GM12864 (cell line): ENCODE measurements around the gene TEX47.

Experiments used
- DNase-seq: peaks from one replicate; pipeline ENCODE4 v3.0.0-alpha.2; 2011; ENCODE audit warnings: low read depth
- H3K4me3 ChIP-seq: 2 replicates; pipeline ENCODE4 v1.5.1; 2011; ENCODE audit warnings: mild to moderate bottlenecking, low read depth, low read length, control low read depth
- TF ChIP-seq, protein P1 (sequence below): IDR thresholded peaks from 2 replicates; pipeline ENCODE4 v1.5.1; 2011; ENCODE audit warnings: low read depth, mild to moderate bottlenecking, moderate library complexity, low read length, control low read depth, inconsistent platforms; ENCODE audit errors: missing control alignments

TEX47 gene

DNA sequence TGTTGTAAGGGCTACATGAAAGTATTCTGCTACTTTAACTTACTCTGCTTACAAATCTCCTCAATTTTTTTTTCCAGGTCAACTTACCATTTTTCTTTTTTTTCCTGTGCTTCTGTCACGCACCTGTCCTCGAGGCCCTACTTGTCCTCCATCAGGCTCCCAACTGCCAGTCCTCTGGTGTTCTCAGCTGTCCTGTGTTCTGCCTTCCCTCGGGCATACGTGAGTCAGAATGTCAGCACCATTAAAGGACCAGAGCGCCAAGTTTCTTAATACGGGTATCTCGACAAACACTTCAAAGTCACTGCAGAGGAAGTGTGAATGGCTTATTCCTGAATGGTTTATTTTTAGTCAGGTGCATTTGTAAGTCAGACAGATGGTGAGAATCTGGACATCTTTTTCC is at the start of gene TEX47:
TEX47 (minus strand) TSS at position 185 of the 400 bp plus-strand sequence. CDS start 795 bp downstream, outside the sequence.
- TF ChIP-seq, protein P1, sequence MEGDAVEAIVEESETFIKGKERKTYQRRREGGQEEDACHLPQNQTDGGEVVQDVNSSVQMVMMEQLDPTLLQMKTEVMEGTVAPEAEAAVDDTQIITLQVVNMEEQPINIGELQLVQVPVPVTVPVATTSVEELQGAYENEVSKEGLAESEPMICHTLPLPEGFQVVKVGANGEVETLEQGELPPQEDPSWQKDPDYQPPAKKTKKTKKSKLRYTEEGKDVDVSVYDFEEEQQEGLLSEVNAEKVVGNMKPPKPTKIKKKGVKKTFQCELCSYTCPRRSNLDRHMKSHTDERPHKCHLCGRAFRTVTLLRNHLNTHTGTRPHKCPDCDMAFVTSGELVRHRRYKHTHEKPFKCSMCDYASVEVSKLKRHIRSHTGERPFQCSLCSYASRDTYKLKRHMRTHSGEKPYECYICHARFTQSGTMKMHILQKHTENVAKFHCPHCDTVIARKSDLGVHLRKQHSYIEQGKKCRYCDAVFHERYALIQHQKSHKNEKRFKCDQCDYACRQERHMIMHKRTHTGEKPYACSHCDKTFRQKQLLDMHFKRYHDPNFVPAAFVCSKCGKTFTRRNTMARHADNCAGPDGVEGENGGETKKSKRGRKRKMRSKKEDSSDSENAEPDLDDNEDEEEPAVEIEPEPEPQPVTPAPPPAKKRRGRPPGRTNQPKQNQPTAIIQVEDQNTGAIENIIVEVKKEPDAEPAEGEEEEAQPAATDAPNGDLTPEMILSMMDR, result no peak
- H3K4me3 ChIP-seq, result no peak within 1 kb of the TSS
- DNase-seq, result no peak

DNA sequence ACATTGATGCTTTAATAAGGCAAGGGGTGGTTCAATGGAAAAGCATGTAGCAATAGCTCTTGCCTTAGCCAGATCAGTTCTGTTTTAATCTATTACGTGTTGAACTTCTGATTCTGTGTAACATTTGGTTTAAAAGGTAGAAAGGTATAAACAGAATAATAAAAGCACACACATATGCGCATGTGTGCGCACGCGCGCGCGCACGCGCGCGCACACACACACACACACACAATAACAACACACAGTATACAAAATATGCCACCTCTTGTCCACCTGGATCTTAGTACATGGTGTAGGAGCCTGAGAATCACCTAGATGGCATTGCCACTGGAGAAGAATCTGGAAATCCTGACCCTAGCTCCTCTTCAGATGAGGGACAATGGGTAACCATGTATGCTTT is 49.6 kb upstream of the TEX47 start:
- no peak for DNase-seq
- H3K4me3 ChIP-seq, result no peak overlapping the region
- TF ChIP-seq, protein P1, result no peak

DNA sequence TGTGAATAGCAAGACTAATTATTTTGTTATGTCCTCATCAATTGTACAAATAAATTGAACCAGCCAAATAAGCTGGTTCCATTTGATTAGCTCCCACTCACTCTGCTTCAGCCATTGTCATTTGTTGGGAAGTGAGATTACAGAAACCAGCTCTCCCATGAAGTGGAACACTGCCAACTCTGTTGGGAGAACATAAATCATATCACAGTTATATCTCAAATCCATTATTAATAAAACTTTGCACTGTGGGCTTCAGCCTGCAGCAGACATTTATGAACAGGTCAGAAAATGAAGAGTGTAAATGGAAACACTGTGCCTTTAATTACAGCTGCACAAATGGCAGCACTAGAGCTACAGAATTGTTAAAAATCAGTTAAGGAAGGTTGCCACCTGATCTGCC is 46.7 kb upstream of the TEX47 start:
- DNase-seq, result no peak
- TF ChIP-seq, protein P1, result no peak
- no peak overlapping the region for H3K4me3 ChIP-seq

DNA sequence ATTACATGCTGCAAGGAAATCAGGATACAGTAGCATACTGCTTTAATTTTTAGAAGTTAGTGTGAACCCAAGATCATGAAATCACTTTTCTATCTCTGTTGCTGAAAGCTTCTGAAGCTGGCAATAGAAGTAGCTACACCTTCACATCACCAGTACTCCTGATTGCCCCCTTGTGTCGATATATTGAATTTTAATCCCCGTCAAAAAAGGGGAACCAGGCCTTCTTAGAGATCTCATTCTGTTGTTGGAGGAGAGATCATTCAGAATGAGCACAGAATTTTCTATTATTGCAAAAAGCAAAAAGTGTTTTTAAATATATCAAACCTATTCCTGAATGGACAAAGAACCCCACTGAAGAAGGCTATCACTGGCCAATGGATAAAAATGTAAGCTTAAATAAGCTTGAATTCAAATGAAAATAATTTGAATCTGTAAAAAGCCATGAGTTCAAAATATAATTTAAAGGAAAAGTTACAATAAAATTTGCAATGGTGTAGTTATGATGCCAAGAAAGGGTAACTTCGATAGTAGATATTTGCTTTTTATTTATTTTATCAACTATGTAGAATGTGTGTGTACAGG is 39.7 kb upstream of the TEX47 start:
- peak; percentile 18 for DNase-seq
- no peak overlapping the region for H3K4me3 ChIP-seq
- TF ChIP-seq, protein P1, result peak; percentile 53

DNA sequence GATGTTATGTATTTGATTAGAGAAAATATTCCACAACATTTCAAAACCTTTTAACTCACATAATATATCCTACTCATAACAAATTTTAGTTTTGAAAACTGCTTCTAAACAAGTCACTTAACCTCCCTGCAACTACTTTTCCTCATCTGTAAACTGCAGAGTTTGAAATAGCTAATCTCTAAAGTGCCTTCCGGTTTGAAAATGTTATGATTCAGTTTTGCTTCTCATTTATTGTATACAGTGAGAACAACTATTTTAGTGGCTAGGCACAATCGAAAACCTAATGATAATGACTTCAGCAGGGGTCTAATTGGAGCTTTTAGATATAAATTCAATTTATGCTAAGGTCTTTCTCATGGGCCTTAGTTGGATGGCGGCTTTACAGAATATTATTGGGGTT is 30.7 kb upstream of the TEX47 start:
- no peak for DNase-seq
- no peak overlapping the region for H3K4me3 ChIP-seq
- TF ChIP-seq, protein P1, result no peak

DNA sequence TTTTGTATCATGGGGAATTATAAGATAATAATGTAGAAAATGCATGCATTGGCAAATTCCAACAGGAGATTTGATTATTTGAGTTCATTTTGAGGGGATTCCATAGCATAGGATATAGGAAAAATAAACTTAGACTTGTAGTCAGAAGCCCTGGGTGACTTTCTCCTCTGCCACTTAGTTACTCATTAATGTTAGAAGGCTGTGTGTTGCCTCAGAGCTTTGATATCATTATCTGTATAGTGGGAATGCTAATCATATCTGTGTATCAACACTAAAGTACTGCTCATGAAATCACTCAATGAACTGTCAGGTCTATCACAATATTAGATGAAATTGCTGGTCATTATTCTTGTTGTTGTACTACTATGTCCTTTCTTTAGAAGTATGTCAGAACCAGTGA is 23.0 kb upstream of the TEX47 start:
- no peak for DNase-seq
- H3K4me3 ChIP-seq, result no peak overlapping the region
- TF ChIP-seq, protein P1, result no peak

DNA sequence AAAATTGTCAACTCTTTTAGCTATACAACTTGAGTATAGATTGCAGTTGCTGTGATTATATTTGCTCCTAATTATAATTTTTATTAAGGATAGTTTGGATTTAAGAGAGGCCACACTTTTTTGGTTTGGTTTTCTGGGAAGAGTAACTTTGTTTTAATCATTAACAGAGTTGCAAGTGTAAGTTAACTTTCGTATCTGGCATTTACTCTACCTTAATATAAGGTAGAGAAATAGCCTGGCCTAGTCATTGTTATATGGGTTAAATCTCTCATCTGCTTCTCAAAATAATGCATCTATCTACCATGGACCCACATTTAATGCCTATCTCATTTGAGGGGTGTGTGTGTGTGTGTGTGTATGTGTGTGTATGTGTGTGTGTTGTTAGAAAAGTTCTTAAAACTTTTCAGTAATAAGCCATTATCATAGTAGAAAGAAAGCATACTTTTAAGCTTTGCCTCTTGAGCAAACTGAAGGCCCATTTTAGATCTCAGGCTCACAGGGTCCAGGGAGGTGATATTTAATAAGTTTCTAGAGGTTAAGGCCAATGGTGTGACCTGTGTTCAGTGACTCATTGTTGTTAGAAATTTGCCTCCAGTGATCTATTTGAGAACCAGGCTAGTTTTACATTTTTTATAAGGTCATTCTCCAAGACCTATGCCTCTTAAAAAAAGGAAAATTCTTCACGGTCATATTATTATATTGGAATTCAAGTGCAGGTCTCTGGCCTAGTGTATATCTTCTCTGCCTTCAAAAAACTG is 10.9 kb upstream of the TEX47 start:
- no peak for DNase-seq
- H3K4me3 ChIP-seq, result no peak overlapping the region
- TF ChIP-seq, protein P1, result no peak
